H4 (cell line): ENCODE results near the gene SETD1B. TPM values are rescaled to one million over a fixed set of nuclear protein-coding genes. Genes with fewer than 3 reads are reported as not detected.

Experiments used
- DNase-seq: peaks from one replicate; pipeline ENCODE4 v3.0.0-alpha.2; 2015; ENCODE audit warnings: low spot score
- total RNA-seq: library from RNA; depleted of rRNA; stranded (reverse); fragments of >200 nt; shearing (Covaris generic); gene quantifications from 2 replicates; pipeline ENCODE4 v1.2.3, GENCODE V29; 2014

Gene SETD1B
- total RNA-seq, 1 experiment from 2014 or later = 2.1 TPM

DNA sequence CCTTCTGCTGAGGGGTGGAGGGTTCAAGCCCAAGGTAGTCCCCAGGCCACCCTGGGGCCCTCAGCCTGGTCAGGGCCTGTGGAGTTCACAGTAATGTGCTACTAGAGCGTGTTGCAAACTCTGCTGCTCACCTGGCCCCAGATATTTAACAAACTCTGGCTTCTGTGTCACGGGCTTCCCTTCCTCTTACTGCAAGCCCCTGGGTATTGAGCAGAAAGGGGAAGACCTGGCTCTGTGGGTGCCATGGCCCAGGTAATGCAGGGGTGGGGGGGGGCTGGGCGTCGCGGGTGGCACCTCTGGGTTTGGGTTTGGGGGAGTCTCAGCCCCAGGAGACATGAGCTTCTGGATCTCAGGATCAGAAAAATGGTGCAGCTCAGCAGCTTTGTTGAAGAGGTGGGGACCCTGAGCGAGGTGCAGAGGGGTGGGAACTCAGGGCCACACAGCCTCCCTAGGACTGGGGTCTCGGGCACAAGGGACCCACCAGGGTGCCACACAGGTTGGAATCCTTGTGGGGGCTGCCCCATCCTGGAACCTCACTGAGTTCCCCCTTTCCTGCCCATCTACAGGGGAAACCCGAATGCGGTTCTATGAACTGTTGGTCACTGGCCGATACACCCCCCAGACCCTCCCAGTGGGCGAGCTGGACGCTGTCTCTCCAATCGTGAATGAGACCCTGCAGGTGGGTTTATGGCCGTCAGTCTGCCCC lies 4.0 kb downstream of the SETD1B start:
- DNase-seq = no peak

DNA sequence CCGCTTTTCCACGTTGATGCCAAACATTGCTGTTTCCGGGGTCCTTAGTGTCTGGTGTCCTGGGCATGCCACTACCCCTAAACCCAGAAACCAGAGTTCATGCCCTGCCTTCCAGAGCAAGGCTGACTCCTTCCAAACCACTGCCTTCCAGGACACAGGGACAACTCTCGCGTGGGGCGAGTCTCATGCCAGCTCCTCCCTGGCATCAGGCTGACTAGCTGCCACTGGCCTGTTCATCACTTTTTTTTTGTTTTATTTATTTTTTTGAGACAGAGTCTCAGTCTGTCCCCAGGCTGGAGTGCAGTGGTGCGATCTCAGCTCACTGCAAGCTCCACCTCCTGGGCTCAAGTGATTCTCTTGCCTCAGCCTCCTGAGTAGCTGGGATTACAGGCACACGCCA lies 4.8 kb downstream of the SETD1B start:
- no peak for DNase-seq

DNA sequence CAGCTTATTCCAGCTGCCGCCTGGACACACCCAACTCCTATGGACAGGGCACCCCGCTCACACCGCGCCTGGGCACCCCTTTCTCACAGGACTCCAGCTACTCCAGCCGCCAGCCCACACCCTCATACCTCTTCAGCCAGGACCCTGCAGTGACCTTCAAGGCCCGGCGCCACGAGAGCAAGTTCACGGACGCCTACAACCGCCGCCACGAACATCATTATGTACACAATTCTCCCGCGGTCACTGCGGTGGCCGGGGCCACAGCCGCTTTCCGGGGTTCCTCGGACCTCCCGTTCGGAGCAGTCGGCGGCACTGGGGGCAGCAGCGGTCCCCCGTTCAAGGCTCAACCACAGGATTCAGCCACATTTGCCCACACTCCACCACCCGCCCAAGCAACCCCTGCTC lies 5.9 kb downstream of the SETD1B start:
- DNase-seq = no peak

GRCh38 chr12:121810234-121810817 lies 6.5 kb downstream of the SETD1B start:
- DNase-seq = no peak

DNA sequence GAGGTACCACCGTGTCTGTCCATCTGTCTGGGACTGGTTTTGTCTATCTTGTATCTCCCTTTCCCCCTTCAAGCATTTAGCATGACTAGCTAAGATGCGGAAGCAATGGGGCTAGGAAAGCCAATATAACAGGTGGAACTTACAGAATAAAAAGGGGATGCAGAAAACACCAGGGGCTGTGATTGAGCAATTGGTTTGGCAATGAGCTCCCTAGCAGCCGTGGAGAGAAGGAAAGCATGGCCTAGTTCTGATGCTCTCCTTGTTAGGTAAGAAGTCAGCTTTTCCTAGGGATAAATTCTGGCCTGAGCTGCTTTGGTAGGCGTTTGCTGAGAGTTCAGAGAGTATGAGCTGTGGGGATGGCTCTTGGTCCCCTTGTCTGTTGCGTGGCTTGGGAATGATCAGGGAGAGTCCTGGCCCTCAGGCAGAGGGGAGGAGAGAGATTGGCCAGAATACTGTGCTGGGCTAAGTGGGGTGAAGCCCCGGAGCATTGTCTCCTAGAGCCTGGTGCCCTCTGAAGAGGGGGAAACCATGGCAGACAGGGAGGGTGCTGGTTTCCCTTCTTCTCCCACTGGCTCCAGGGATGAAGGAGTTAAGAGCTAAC lies 7.1 kb downstream of the SETD1B start:
- DNase-seq = no peak

DNA sequence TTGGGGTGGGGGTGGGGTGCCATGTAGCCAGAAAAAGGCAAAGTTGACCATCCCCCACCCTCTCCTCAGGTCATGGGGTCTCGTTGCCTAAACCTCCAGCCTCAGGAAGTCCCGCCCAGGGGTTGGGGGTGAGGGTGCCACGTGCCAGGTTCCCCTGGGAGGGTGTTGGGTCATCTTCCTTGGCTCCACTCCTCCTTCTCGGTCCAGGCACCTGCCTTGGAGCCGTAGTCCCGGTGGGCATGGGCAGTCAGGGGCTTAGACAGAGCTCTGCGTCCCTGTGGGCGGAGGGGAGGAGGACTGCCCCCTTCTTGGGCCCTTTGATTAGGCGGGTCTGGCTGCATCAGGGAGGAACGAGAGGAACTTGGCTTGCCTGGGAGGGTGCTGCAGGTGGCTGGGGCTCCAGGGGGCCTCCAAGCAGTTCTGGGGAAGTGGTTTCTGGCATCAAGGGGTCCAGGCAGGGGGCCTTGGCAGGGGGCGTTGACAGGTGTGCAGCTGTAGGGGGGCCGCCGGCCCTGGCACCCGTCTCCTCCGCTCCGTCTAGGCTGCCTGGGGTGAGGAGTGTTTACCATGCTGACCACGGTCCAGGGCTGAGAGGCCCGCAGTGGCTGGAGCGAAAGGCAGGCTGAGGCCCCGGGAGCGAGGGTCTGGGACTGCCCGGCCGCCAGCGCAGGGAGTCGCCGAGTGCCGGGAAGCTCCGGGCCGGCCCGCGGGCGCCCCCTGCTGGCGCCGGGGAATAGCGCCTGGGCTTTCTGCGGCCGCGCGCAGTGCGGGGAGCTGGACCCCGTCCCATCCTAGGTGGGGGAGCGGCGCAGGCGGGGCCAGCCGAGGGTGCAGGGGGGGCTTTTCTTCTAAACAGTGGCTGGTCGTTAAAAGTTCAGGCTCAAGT lies 7.9 kb downstream of the SETD1B start:
- DNase-seq = no peak

DNA sequence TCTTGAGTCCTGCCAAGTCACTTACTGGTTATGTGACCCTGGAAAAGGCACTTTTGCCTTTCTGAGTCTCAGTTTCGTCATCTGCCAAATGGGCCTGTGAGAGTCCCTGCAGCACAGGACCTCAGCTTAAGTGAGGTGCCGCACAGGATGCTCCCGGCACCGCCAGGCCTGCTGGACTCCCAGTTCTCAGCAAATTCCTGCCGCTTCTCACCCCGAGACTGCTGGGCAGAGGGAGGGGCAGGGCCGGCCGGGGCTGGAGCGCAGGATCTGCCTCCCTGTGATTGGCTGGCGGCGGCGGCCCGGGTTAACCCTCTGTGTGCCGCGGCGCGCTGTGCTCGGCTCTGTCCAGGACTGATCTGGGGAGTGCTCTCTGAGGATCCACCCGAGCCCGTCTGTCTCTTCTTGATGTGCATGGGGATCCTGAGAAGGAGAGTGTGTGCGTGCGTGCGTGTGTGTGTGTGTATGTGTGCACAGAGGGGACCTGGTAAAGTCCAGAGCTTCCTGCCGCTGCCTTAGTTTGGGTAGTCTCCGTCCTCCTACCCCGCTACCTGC lies 8.6 kb downstream of the SETD1B start:
- DNase-seq = peak; percentile 42

DNA sequence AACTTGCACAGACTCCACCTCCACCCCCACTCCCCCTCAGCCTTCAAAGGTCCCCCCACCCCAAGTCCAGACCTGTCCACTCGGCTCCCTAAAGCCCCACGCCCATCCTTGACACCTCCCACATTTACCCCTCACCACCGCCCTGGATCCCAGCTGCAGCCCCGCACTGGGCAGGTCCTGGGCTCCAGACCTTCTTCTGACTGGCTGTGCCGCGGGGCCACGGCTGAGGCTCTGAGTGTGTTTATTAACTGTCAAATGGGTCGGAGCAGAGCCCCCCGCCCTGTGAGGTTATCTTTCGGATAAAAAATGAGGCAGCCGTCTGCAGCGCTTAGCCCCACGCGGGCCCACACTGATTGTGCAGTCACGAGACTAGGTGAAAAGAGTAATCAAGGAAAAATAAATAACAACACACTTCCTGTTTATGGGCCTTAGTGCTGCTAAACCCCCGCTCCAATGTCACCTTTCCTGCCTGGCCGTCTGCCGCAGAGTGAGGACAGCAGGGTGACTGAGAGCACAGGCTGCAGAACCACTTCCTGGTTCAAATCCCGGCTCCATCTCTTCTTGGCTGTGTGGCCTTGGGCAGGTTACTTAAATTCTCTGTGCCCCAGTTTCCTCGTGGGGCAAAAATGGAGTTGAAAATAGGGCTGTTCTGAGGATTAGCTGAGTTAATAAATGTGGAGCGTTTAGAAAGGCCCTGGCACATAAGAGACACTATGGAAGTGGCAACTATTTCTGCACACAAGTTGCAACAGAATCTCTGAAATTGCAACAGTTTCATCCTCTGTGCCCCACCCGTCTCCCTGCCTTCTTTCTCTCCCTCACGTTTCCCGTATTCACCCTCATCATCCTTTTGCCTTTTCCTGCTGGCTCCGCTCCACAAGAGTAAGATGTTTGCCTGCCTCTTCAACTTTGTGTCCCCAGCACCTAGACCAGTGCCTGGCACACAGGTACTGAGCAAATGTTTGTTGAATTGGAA lies 9.4 kb downstream of the SETD1B start:
- DNase-seq = no peak

DNA sequence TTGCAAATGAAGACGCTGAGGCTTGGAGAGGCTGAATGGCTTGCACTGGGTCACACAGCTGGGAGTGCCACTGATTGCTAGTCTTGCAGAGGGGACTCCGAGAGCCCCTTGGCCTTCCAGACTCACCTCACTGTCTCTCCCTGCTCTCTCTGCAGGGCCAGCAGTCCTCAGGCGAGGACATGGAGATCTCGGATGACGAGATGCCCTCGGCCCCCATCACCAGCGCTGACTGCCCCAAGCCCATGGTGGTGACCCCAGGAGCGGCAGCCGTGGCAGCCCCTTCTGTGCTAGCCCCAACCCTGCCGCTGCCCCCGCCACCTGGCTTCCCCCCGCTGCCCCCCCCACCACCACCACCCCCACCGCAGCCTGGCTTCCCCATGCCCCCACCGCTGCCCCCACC lies 10.1 kb downstream of the SETD1B start:
- DNase-seq = no peak

DNA sequence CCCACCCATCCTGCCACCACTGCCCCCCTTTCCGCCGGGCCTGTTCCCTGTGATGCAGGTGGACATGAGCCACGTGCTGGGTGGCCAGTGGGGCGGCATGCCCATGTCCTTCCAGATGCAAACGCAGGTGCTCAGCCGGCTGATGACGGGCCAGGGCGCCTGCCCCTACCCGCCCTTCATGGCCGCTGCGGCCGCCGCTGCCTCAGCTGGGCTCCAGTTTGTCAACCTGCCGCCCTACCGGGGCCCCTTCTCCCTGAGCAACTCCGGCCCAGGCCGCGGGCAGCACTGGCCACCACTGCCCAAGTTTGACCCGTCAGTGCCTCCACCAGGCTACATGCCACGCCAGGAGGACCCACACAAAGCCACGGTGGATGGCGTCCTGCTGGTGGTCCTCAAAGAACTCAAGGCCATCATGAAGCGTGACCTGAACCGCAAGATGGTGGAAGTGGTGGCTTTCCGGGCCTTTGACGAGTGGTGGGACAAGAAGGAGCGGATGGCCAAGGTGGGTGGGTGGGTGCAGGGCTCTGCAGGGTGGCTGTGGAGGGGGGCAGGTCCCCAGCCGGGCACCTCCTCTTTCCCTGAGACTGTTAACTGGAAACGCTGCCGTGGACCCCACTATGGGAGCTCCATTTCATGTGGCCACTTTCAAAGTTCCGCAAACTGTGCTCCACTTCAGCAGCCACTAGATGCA lies 10.8 kb downstream of the SETD1B start:
- no peak for DNase-seq

GRCh38 chr12:121815263-121815662 lies 11.5 kb downstream of the SETD1B start:
- DNase-seq = no peak

DNA sequence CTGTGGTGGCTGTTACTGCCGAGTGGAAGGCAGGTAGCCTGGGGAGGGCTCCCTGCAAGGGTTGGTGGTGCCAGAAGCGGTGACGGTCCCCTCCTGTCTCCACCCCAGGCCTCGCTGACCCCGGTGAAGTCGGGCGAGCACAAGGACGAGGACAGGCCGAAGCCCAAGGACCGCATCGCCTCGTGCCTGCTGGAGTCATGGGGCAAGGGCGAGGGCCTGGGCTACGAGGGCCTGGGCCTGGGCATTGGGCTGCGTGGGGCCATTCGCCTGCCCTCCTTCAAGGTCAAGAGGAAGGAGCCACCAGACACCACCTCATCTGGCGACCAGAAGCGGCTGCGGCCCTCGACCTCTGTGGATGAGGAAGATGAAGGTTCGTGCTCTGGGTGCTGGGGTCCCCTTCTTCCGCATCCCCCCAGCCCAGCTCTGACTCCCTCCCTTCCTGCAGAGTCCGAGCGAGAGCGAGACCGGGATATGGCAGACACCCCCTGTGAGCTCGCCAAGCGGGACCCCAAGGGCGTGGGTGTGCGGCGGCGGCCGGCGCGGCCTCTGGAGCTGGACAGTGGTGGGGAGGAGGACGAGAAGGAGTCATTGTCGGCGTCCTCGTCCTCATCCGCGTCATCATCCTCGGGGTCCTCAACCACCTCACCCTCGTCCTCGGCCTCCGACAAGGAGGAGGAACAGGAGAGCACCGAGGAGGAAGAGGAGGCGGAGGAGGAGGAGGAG lies 13.3 kb downstream of the SETD1B start:
- no peak for DNase-seq

GRCh38 chr12:121817648-121818043 lies 13.8 kb downstream of the SETD1B start:
- no peak for DNase-seq

DNA sequence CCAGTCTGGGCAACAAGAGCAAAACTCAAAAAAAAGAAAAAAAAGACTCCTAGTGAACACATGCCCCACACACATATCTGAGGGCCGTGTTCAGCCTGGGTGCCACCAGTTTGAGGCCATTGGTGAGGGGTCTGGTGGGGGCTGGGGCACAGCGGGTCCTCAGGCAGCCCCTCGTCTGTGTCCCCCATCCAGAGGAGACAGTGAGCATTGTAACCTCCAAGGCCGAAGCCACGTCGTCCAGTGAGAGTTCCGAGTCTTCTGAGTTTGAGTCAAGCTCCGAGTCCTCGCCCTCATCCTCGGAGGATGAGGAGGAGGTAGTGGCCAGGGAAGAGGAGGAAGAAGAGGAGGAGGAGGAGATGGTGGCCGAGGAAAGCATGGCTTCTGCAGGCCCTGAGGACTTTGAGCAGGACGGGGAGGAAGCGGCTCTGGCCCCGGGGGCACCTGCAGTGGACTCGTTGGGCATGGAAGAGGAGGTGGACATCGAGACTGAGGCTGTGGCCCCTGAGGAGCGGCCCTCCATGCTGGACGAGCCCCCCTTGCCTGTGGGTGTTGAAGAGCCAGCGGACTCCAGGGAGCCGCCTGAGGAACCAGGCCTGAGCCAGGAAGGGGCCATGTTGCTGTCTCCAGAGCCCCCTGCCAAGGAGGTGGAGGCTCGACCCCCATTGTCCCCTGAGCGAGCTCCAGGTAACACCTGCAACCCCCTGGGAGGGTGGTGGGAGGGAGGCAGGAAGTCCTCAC lies 15.6 kb downstream of the SETD1B start:
- no peak for DNase-seq

- no peak for DNase-seq
Measured at GRCh38 chr12:121820056-121820455, 16.2 kb downstream of the SETD1B start.

- no peak for DNase-seq
Measured at GRCh38 chr12:121822393-121823100, 18.7 kb downstream of the SETD1B start.

DNA sequence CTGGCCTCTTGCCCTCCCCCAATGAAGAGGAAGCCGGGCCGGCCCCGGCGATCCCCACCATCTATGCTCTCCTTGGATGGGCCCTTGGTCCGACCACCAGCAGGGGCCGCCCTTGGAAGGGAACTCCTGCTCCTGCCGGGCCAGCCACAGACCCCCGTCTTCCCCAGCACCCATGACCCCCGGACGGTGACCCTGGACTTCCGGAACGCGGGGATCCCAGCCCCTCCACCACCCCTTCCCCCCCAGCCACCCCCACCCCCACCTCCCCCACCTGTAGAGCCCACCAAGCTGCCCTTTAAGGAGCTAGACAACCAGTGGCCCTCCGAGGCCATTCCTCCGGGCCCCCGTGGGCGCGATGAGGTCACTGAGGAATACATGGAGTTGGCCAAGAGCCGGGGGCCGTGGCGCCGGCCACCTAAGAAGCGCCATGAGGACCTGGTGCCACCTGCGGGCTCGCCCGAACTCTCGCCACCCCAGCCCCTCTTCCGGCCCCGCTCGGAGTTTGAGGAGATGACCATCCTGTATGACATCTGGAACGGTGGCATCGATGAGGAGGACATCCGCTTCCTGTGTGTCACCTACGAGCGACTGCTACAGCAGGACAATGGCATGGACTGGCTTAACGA lies 19.4 kb downstream of the SETD1B start:
- DNase-seq = no peak

- DNase-seq = no peak
Measured at GRCh38 chr12:121823727-121824115, 19.9 kb downstream of the SETD1B start.
